HG03460 (cell line): ENCODE measurements around the gene LRRN3.

Source experiments
- ATAC-seq: cut with Tn5 transposase; IDR thresholded peaks from one replicate; pipeline ENCODE4 v1.9.1; 2021; ENCODE audit not compliant: unreplicated experiment

Gene LRRN3

DNA sequence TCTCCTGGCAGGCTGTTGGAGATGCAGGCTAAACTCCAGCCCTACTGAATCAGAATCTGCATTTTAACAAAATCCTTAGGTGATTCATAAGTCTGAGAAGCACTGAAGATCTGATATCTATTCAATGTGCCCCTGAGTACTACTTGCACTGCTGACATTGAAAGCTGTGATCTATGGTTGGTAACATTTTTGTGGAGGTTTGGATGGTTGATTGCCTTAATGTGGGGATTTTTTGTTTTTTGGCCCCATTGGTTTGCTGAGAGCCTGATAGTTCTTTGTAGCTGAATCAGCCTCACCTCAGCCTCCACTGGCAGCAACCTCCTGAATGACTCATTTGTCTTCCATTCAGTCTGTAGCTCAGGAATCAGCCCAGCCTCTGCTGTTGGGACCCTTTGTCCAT lies 14.7 kb upstream of the LRRN3 start:
- ATAC-seq, result no peak

DNA sequence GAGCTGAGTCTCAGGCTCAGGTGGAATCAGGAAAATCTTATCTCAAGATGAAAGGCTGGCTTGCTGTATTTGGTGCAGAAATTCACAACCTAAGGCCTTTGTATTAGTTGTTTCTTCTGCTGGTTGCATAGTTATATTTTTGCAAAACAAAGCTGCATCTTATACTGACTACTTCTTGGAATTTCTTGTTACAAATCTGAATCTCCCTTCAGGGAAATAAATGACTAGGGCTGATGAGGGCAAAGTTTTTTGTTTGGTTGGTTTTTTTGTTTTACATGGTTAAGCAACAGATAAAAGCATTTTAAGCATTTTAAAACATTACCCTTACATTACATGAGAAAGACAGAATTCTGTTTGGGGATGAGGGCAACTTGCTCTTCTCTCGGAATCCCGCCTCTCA lies 13.9 kb upstream of the LRRN3 start:
- ATAC-seq, result no peak

DNA sequence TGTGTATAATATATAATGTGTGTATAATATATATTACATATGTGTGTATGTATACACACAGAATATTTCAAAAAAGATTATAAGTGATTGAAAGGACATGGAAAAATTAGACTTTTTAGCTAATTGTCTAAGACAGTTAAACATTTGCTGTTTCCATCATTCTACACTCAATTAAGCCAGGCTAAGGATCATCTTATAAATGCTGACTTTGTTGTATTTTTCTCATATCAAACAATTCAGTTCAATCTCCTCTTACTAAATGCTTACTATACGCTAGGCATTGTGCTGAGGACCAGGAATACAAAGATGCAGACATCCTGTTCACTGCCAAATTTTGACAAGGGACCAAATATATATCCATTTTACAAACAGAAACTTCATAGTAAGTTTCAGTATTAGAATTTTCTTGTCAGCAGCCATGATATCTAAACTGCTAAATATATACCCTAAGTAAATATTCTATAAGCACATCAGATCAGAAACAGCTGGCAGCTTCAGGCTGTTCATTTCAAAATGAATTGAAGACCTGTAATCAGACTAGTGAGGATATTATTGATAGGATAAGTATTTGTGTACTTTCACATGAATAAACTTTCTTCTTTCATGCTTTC lies 10.3 kb upstream of the LRRN3 start:
- peak; percentile 25 for ATAC-seq

DNA sequence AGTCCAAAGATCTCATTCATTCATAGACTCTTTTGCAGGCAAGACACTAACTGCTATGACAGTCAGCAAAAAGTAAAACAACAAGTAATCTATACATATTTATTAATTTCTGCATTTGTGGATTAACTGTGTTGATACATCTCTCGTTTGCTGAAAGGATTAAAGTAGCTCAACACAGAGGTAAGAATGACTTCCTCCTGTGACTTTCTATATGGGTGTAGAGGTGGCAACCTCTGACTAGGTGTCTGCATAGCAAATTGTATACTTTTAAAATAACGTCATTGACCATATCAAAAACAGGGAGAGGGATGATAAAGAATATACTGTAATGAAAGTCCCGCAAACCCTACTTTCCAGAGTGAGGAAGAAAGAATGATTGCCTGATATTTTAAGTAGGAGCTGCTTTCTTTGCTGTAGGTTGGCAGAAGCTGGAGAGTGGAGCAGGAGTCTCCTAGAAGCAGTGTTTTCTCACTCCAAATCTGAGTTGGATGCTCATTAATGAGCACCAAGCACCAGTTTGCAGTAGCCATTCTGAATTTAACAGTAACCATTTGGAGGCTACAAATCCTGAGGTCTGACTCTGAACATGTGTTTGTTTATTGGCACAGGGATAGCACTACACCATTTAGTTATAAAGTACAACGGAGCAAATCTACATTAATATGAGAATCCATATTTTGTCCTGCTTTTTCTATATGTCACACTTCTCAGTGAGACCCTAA lies 9.2 kb upstream of the LRRN3 start:
- ATAC-seq, result no peak

DNA sequence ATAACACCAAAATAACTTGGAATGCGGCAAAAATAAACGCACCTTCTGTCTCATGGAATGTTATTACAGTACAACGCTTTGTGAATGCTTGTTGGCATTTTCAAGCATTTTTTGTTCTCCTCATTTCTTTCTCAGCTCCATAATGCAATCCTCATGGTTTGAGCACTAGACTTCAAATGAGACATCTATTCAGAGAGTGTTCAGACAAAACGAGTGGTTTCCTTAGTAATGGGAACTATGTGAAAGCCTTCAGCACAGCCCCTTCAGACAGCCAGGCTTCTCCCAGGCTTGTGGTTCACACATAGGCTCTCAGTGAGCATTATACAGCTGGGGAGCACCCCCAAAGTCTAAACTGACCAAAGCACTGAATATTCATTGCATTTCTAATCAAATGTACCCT lies 8.6 kb upstream of the LRRN3 start:
- ATAC-seq, result no peak

DNA sequence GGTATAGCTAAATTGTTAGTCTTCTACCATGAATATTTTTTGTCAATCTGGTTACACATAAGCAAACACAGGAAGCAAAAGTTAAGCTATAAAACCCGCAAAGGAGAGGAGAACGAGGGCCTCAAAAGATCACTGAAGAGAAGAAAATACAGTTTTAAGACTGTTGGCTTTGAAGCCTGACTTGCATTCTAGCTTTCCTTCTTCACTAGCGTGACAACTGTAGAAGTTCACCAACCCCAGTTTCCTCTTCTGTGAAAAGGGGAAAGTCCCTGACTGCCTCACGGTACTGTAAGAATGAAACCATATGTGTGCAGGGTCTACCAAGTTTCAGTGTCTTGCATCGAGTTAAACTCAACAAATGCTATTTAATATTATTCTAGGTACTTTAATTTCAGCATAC lies 7.5 kb upstream of the LRRN3 start:
- ATAC-seq, result peak; percentile 98

DNA sequence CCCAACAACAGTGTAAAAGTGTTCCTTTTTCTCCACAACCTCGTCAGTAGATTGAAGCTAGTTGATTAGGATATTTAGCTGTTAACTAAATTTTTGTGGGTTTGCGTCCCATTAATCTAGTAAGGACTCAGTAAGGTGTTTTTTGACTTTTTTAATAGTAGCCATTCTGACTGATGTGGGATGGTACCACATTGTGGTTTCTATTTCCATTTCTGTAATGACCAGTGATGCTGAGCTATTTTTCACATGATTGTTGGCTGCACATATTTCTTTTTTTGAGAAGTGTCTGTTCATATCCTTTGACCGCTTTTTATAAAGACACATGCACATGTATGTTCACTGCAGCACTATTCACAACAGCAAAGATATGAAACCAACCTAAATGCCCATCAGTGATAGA lies 5.6 kb upstream of the LRRN3 start:
- ATAC-seq, result no peak

DNA sequence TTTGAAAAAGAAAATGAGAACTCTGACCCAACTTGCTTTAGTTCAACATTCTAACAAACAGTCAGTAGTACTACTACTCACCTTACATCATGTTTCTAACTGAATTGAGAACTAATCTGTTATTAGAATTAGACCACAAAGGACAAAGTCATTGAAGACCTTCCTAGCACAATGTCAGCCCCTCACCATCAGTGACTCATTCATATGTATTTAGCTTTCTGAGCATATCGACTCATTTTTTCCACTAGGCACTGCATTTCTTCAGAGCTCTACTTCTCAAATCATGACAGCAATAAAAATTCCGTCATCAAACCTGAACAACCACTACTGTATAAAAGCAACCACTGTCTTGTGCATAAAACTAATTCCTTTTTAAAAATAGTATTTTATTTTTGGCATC lies 4.4 kb upstream of the LRRN3 start:
- ATAC-seq, result no peak

DNA sequence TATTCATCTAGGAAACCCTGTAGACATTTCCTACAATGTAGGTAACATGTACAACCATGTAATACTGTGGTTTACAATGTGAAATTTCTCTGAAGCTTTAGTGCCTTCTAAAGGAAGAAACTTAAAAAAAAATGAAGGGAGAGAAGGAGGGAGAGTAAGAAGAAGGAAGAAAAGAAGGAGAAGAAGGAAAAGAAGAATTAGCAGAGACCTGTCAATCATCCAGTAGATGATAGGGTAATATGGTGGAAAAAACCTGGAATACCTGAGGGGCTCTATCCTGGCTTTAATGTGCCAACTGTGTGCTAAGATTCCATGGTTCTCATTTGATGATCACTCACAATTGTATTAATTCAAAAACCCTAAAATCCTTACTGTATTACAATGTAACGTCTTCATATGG lies 2.6 kb upstream of the LRRN3 start:
- ATAC-seq, result no peak

DNA sequence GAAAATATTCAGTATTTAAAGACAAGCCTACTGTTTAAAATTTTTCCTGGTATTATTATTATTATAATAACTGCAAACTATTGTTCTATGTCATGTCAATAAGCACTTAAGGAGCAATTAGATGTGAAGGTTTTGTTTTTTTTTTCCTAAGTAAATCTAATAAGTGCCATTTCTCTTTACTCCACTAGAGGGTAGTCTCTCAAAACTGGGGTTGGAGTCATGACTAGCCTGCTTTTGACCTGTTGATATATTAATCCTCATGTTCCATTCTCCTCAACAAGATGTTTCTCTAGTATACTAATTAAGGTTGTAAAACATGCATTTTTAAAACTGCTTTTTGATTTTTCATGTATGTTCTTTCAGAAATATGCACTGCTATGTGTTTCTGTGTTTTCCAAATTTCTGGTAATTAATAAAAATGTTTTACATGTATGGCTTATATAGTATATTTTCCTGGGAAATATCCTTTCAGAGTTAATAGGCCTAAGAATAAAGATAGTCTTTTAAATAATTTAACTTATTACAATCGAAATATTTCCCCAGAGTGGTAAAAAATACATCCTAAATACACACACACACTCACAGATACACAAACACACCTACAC lies 1.0 kb upstream of the LRRN3 start:
- peak; percentile 55 for ATAC-seq

DNA sequence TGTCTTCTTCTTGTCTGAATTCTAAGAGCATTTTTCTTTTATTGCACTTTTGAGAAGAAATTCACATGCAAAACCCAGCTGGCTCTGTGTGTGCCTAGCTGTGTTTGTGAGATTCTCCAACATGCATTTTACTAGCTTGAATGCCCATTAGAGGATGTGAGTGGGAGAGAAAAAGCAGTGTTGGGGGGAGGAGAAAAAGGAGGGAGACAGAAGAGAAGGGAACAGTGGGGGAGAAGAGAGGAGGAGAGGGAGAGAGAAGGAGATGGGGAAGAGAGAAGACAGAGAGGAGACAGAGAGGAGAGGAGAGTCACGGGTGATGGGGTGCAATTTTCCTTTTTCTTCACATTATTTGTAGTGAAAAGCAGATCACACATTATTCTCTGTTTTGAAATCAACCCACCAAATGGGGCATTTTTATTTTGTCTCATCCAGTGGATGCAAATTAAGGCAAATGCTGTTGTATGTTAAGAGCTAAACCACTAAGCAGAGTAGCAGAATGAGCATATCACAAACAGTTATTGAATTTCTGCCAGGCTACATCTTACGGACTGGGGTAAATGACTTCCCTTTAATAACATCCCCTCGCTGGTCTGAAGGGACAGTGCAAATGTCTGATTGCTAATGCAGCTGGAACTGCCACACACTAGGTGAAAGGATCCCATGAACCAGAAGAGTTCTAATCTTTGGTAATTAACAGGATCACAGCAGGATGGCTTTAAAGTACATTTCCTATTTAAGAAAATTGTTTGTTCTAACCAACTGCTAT lies 849 bp downstream of the LRRN3 start:
- ATAC-seq, result no peak

DNA sequence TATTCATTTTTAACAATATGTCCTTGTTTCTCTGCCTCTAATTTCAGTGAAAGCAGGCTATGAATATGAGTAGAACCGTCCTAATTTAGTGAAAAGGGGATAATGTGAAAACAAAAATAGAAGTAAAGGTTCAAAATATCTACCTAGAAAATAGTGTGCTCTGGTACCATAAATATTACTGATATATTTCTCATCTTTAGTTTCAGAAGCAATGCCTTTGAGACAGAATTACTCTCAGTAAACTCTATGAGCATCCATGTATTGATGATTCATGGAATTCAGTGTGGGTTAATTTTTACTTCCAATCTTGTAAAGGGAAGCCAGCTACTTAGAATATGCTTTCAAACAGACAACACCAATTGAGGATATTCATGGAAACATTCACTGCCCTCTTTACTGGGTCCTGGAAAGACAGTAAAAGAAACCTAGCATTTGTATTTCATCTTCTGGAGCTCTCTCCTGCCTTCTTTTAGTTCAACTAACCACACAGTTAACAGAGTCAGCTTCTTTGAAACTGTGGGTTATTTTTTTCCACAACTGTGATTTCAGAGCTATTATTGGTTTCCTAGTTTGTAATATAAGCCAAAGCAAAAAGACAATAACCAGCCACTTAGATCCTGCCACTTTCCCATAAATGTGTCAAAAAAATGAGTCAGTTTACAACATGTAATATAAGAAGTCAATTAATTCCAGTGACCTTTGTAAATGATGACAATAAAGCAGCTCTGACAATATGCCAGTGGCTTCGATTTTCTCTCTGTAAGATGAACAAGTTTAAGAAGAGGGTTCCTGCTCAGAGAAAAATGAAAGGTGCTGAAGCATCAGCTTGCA lies 1.7 kb downstream of the LRRN3 start:
- peak; percentile 40 for ATAC-seq

DNA sequence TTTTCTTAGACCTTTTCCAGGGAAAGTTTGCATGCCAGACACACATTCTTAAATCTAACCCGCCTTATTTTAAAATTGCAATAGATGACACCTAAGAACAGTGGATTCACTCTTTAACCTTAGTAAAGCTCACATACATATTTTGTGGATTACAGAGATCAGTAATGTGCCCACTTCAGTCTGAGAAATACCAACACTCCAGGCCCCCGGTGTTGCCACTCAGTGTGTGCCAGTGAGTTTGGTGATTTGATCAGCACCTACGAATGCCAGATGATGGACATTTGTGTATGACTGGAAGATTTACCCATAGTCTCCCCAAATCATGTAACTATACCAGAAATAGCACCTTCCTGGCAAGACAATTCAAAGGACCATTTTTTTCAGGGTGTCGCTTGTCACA lies 2.6 kb downstream of the LRRN3 start:
- no peak for ATAC-seq

DNA sequence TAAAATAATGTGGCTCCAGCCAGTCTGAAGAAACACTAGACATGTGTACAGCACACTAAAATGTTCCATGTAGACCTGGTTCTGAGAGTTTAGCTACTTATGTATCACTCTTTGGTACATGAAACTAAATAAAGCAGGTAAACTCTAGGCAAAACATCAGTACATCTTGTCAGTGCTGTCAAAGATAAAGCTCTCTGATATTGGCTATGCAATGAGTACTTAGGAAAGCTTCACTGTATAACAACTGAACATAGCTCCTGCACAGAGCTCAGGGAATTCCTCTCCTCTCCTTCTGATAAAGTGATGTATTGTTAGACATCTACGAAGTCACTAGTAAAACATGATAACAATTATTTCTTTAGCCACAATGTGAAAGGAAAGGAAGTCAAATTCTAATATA lies 3.5 kb downstream of the LRRN3 start:
- no peak for ATAC-seq

DNA sequence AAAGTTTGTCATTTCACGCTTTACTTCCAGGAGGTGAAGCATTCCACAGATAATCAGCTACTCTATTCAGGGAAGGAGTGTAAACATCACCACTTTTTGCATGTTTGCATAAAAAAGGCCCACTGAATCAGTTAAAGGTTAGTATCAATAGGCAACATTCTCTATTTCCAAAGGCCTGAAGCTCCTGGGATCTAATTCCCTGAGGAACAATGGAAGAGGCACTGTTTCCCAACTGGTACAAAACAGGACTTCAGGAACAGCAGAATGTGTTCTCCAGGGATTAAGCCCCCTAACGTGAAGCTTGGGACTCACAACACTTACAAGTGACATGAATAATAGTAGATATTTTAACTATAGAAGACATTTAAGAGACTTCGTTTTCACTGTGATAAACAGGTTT lies 6.1 kb downstream of the LRRN3 start:
- no peak for ATAC-seq

DNA sequence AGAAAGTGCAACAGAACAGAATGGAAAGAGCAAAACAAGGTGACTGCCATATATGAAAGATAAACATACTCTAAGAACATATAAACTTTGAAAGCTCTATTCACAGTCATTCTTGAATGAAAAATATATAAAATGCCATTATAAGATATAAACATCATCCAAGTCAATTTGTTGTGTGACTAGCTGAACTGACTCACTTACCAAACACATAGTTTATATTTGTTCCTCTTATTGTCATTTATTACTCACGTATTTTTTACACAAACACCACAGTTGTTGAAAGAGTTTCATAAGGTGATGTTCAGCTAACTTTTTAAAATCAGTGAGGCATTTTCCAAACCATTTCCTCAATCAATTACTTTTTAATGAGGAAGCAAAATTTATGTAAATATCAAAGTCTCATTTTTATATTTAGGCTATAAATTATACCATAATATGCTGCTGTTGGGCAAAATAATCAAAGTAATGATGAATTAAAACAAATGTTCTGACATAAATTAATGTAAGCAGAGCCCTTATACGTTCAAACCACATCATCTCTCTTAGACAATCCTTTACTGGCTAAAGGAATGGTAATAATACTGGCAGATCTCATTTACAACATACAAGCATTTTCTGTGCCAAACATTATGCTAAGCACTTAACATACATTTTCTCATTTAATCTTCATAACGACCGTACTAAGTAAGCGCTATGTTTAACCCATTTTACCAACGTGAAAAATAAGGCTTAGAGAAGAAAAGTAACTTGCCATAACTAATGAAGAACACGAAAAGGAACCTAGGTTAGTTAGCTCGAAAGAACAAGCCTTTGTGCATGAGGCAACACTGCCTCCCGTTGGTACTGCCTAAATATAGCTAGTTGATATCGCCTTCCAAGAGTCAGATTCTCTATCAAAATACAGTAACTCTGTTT lies 7.3 kb downstream of the LRRN3 start:
- ATAC-seq, result peak; percentile 83

DNA sequence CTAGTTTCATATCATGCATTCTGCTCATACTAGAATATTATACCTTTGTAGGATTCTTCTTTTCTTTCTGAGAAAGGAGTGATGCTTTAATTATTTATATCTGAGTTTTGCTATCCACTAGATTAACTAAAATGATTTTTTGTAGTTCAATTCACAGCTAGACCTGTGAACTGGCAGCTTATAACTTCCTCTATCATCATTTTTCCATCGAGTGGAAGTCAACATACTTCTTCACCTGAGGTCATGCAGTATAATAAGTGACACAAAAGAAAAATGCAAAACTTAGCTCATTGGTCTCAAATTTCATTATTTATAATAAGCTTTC lies 8.0 kb downstream of the LRRN3 start:
- no peak for ATAC-seq

DNA sequence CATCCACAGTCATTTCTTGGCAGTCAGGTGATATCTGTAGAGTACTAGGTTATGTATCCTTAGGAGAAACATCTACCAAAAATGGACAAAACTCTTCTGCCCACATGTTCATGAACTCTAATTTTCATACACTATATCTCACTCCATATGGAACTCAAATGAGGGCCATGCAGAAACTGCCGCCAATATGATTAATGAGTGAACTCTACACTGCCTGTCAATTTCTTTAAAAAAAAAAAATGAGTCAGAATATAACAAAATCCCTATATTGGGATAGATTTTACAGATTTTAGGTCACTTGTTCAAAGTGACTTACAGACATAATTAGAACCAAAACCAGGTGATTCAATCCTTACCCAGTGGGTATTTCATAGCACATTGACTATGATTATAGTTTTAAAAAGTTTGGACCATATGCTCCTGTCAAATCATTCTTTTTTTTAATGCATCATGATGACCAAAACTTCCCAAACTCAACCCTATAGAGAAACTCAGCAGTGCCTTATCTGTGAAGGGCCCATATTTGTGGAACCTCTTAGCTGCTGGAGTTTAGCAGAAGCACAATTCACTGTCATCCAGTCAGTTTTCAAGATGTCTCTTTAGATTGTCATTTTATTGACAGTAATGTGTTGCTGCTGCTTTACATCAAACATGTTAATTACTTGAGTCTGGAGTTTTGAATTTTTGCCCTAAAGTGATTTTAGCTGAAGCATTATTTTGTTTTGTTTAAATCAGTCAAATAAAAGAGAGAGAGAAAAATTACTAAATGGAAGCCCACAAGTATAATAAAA lies 11.1 kb downstream of the LRRN3 start:
- ATAC-seq, result no peak

DNA sequence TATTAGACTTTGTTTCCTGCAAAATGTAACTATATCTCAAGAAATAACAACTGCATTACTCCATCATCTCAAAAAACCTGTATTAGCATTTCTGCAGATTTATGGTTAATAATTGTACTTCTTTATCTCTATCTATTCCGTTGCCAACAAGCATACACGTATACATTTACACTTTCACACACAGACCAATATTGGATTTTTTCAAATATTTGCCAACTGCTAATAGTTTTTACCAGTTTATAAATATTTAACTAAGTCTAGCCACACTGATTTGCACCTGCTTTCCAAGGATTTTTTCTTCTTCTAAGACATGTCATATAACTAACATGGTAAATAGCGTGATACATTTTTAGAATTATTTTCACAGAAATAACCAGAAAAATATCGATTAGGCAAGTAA lies 12.2 kb downstream of the LRRN3 start:
- ATAC-seq, result no peak
